Muscle layer of duodenum (tissue), 2 donors: ENCODE data around the gene RIMKLB.
"Not testable (repeated sequence)": the region's sequence is repeated elsewhere in the genome, so short reads cannot be mapped to it uniquely, and the experiment has no call there.

ENCODE experiments used
- H3K27ac ChIP-seq: one replicate; pipeline ENCODE4 v1.7.0; 2013; ENCODE audit warnings: mild to moderate bottlenecking, low read length
- H3K27me3 ChIP-seq: one replicate; pipeline ENCODE4 v1.7.0; 2013; ENCODE audit warnings: low read depth, mild to moderate bottlenecking, control low read depth, low read length
- H3K36me3 ChIP-seq, 2 donors: one replicate each; pipeline ENCODE4 v1.7.0; 2013; ENCODE audit warnings: low read length in 2 of 2, control low read depth in 1 of 2, mild to moderate bottlenecking in 1 of 2; ENCODE audit not compliant: insufficient read depth in 2 of 2, control insufficient read depth in 1 of 2
- H3K4me1 ChIP-seq, 2 donors: one replicate each; pipeline ENCODE4 v1.7.0; 2013; ENCODE audit warnings: low read length in 2 of 2, mild to moderate bottlenecking in 2 of 2, control low read depth in 1 of 2, moderate library complexity in 1 of 2; ENCODE audit not compliant: insufficient read depth in 2 of 2, control insufficient read depth in 1 of 2
- H3K4me3 ChIP-seq, 2 donors: one replicate each; pipeline ENCODE4 v1.7.0; 2013; ENCODE audit warnings: low read length in 2 of 2, low read depth in 1 of 2, mild to moderate bottlenecking in 1 of 2
- H3K9me3 ChIP-seq, 2 donors: one replicate each; pipeline ENCODE4 v1.7.0; 2013; ENCODE audit warnings: low read length in 2 of 2, control low read depth in 1 of 2, mild to moderate bottlenecking in 1 of 2; ENCODE audit not compliant: control insufficient read depth in 1 of 2
- donor health status: healthy.

Gene RIMKLB

GRCh38 chr12:8734873-8735381 is 37.1 kb downstream of the RIMKLB start:
- Histone ChIP-seq H3K27me3 (no peaks in the 10 kb centered on the region), H3K27ac (no peak overlapping the region), H3K4me3 (no peak overlapping the region)

GRCh38 chr12:8742501-8742900 is 44.7 kb downstream of the RIMKLB start:
- peaks cover 0 to 13% of the 10 kb centered on the region in 2 donors for H3K4me1 ChIP-seq
- H3K27me3 ChIP-seq = no peaks in the 10 kb centered on the region
- H3K4me3 ChIP-seq = no peak overlapping the region

More at GRCh38 chr12:8734873-8735381, 37.1 kb downstream of the RIMKLB start:
- H3K9me3 ChIP-seq = no peaks in the 10 kb centered on the region
- H3K4me1 ChIP-seq = peaks cover 0 to 19% of the 10 kb centered on the region in 2 donors
- H3K36me3 ChIP-seq = no peaks in the 10 kb centered on the region

GRCh38 chr12:8743121-8743520 is 45.3 kb downstream of the RIMKLB start:
- H3K9me3 ChIP-seq, H3K27me3 ChIP-seq, H3K36me3 ChIP-seq, H3K27ac ChIP-seq, H3K4me3 ChIP-seq: not testable (repeated sequence)
- peaks cover 0 to 13% of the 10 kb centered on the region in 2 donors for H3K4me1 ChIP-seq

More at GRCh38 chr12:8742501-8742900, 44.7 kb downstream of the RIMKLB start:
- Histone ChIP-seq H3K27ac (no peak overlapping the region), H3K9me3 (no peaks in the 10 kb centered on the region), H3K36me3 (peaks cover 0 to 3% of the 10 kb centered on the region in 2 donors)

DNA sequence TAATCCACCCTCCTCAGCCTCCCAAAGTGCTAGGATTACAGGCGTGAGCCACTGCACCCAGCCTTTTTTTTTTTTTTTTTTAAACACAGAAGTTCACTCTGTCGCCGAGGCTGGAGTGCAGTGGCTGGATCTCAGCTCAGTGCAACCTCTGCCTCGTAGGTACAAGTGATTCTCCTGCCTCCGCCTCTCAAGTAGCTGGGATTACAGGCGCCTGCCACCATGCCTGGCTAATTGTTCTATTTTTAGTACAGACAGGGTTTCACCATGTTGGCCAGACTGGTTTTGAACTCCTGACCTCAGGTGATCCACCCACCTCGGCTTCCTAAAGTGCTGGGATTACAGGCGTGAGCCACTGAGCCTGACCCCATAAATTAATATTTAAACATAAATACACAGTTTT is 47.8 kb downstream of the RIMKLB start:
- H3K4me1 ChIP-seq = peaks cover 0 to 13% of the 10 kb centered on the region in 2 donors
- not testable (repeated sequence) for H3K36me3 ChIP-seq, H3K9me3 ChIP-seq, H3K27ac ChIP-seq, H3K27me3 ChIP-seq, H3K4me3 ChIP-seq

DNA sequence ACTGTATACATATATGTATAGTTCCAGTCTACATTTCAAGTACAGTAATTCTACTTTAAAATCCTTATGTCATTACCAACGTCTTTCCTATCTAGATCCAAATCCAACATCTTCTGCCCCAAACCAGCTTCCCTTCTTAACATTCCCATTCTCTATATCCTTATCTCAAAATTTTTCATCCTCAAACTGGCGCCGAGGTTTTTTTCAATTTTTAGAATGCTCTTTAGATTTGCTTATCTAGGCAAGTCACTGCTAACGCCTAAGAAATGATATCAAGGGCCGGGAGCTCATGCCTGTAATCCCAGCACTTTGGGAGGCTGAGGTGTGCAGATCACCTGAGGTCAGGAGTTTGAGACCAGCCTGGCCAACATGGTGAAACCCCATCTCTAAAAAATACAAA is 48.3 kb downstream of the RIMKLB start:
- Histone ChIP-seq H3K4me1 (peaks cover 0 to 13% of the 10 kb centered on the region in 2 donors), H3K36me3 (peaks cover 0 to 3% of the 10 kb centered on the region in 2 donors), H3K27ac (no peak overlapping the region), H3K27me3 (no peaks in the 10 kb centered on the region), H3K9me3 (no peaks in the 10 kb centered on the region), H3K4me3 (no peak overlapping the region)

DNA sequence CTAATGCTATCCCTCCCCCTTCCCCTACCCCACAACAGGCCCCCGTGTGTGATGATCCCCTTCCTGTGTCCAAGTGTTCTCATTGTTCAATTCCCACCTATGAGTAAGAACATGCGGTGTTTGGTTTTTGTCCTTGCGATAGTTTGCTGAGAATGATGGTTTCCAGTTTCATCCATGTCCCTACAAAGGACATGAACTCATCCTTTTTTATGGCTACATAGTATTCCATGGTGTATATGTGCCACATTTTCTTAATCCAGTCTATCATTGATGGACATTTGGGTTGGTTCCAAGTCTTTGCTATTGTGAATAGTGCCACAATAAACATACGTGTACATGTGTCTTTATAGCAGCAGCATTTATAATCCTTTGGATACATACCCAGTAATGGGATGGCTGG is 62.3 kb downstream of the RIMKLB start:
- not testable (repeated sequence) for H3K27ac ChIP-seq, H3K9me3 ChIP-seq, H3K36me3 ChIP-seq, H3K4me1 ChIP-seq, H3K4me3 ChIP-seq, H3K27me3 ChIP-seq

DNA sequence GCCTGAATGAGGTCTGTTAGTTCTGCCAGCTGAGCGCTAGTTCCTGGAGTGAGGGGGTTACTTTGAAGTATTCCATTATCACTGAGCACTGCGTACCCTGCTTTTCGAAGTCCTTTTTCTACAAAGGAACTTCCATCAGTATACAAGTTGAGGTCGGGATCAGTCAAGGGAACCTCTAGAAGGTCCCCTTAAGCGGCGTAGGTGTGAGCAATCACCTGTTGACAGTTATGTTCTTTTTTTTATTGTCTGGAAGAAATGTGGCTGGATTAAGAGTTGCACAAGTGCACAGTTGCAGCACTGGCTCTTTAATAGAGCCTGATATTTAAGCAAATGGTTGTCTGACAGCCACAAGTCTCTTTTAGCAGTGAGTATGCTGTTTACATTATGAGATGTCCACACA is 64.9 kb downstream of the RIMKLB start:
- H3K9me3 ChIP-seq, H3K36me3 ChIP-seq, H3K27ac ChIP-seq: not testable (repeated sequence)

GRCh38 chr12:8766121-8766520 is 68.3 kb downstream of the RIMKLB start:
- not testable (repeated sequence) for H3K27me3 ChIP-seq, H3K27ac ChIP-seq, H3K36me3 ChIP-seq, H3K4me3 ChIP-seq, H3K9me3 ChIP-seq, H3K4me1 ChIP-seq

More for the DNA sequence above, 64.9 kb downstream of the RIMKLB start:
- not testable (repeated sequence) for H3K4me3 ChIP-seq, H3K27me3 ChIP-seq, H3K4me1 ChIP-seq

- no peaks in the 10 kb centered on the region for H3K27me3 ChIP-seq
- peaks cover 0 to 16% of the 10 kb centered on the region in 2 donors for H3K36me3 ChIP-seq
- no peaks in the 10 kb centered on the region for H3K9me3 ChIP-seq
- H3K4me1 ChIP-seq = no peaks in the 10 kb centered on the region
- no peak overlapping the region for H3K4me3 ChIP-seq
- H3K27ac ChIP-seq = no peak overlapping the region
Observed at GRCh38 chr12:8770499-8770898, 72.7 kb downstream of the RIMKLB start.

DNA sequence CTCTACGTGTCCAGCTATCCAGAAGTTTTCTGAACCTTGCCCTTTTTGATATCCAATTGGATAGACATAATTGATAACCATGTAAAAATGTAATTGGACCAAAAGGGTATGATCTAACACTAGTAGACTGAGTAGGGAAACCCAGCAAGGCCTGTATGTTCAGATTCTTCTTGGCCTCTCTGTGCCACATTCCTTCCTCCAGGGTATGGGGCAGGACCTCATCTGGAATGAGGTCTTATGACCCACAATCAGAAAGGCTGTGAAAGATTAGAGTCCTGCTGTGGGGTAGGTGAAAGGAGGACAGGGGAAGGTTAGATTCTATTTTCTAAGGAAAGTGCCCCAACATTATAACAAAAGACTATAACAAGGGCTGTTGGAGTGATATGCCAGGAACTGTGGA is 73.3 kb downstream of the RIMKLB start:
- H3K36me3 ChIP-seq = peaks cover 0 to 16% of the 10 kb centered on the region in 2 donors
- no peaks in the 10 kb centered on the region for H3K4me1 ChIP-seq
- no peaks in the 10 kb centered on the region for H3K27me3 ChIP-seq
- no peak overlapping the region for H3K27ac ChIP-seq
- no peaks in the 10 kb centered on the region for H3K9me3 ChIP-seq
- no peak overlapping the region for H3K4me3 ChIP-seq

- Histone ChIP-seq H3K4me3 (no peak overlapping the region), H3K27me3 (no peaks in the 10 kb centered on the region), H3K27ac (no peak overlapping the region), H3K36me3 (peaks cover 0 to 8% of the 10 kb centered on the region in 2 donors), H3K9me3 (no peaks in the 10 kb centered on the region), H3K4me1 (no peaks in the 10 kb centered on the region)
Observed at GRCh38 chr12:8773461-8773860, 75.7 kb downstream of the RIMKLB start.

- no peak overlapping the region for H3K27ac ChIP-seq
Observed at GRCh38 chr12:8779281-8779680, 81.5 kb downstream of the RIMKLB start.

More at GRCh38 chr12:8779281-8779680, 81.5 kb downstream of the RIMKLB start:
- no peaks in the 10 kb centered on the region for H3K27me3 ChIP-seq
- H3K36me3 ChIP-seq = peaks cover 0 to 5% of the 10 kb centered on the region in 2 donors
- peaks cover 0 to 6% of the 10 kb centered on the region in 2 donors for H3K4me1 ChIP-seq
- H3K4me3 ChIP-seq = no peak overlapping the region
- H3K9me3 ChIP-seq = no peaks in the 10 kb centered on the region
